Measurements from ENCODE around the gene LRP1B.

DNA sequence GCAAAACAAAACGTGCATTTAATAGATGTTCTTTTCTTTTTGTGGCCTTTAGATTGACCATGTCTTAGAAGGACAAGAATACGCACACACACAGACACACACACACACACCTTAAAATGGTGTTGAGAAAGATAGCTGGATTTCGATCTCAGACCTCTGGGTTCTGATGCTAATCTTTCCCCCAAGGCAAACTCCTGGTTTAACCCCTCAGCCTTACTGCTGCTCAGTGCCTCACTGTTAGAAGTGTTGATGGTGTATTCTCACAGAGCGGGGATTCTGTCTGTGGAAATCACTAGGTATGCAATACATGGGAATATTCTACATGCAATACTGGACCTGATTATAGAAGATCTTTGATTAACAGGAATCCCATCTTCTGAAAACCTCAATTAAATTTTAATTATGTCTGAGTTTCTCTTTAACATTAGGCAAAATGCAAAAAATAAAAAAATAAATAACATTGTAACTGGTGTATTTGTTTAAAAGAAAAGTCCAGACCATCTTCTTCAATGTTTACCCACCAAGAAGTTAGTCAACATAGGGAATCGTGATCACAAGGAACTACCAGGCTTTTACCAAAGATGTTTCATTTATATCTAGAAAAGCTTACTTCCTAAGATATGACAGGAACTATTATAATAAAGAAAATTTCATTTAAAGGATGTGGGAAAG lies 613.5 kb downstream of the LRP1B start:
- no peak for TF ChIP-seq EZH2 (IDR thresholded peaks at IDR 0.05; ENCODE audit: insufficient read depth, poor library complexity, severe bottlenecking)
- no peak for TF ChIP-seq EZH2phosphoT487 (IDR thresholded peaks at IDR 0.05; ENCODE audit: insufficient read depth, low read depth)
